Activated CD4-positive, alpha-beta T cell treated with anti-CD3 and anti-CD28 coated beads, Interleukin-2, amount 50 U/mL, for 48 hours (primary cell): ENCODE measurements around the gene HSF5.

Experiments
- DNase-seq, 2 experiments: peaks; one replicate each; pipeline ENCODE4 v3.0.0-alpha.2; 2020

Gene HSF5

GRCh38 chr17:58480090-58480489 lies 8.1 kb downstream of the HSF5 start:
- no peak for DNase-seq

- no peak for DNase-seq
Observed at GRCh38 chr17:58476812-58477211, 11.4 kb downstream of the HSF5 start.

- no peak for DNase-seq
Observed at GRCh38 chr17:58475985-58476384, 12.2 kb downstream of the HSF5 start.

GRCh38 chr17:58470356-58470755 lies 17.9 kb downstream of the HSF5 start:
- no peak for DNase-seq

GRCh38 chr17:58468944-58469343 lies 19.3 kb downstream of the HSF5 start:
- DNase-seq: no peak

- DNase-seq: no peak
Observed at GRCh38 chr17:58455491-58455890, 32.7 kb downstream of the HSF5 start.

- no peak for DNase-seq
Observed at GRCh38 chr17:58452738-58453137, 35.5 kb downstream of the HSF5 start.

GRCh38 chr17:58447039-58447975 lies 40.9 kb downstream of the HSF5 start:
- peak; percentile 77 to 82 for DNase-seq

GRCh38 chr17:58446086-58446485 lies 42.1 kb downstream of the HSF5 start:
- no peak for DNase-seq

GRCh38 chr17:58436805-58437239 lies 51.4 kb downstream of the HSF5 start:
- DNase-seq: no peak

- DNase-seq: no peak
Observed at GRCh38 chr17:58436245-58436644, 52.0 kb downstream of the HSF5 start.

- DNase-seq: no peak
Observed at GRCh38 chr17:58432806-58433573, 55.2 kb downstream of the HSF5 start.

GRCh38 chr17:58427807-58428206 lies 60.4 kb downstream of the HSF5 start:
- no peak for DNase-seq

- no peak for DNase-seq
Observed at GRCh38 chr17:58421711-58422110, 66.5 kb downstream of the HSF5 start.

- DNase-seq: no peak
Observed at GRCh38 chr17:58420827-58421226, 67.4 kb downstream of the HSF5 start.

- peak; percentile 85 to 91 for DNase-seq
Observed at GRCh38 chr17:58417300-58418092, 70.7 kb downstream of the HSF5 start, which contains the start of gene RNF43. TSS of gene RNF43 (minus strand) at chr17:58417534. CDS start at chr17:58415577, 1,957 bp downstream.

- no peak for DNase-seq
Observed at GRCh38 chr17:58416937-58417299, 71.3 kb downstream of the HSF5 start.

- no peak for DNase-seq
Observed at GRCh38 chr17:58416396-58416795, 71.8 kb downstream of the HSF5 start.

- DNase-seq: no peak
Observed at GRCh38 chr17:58415371-58416055, 72.7 kb downstream of the HSF5 start.

GRCh38 chr17:58414596-58414997 lies 73.6 kb downstream of the HSF5 start:
- DNase-seq: no peak

GRCh38 chr17:58413684-58414083 lies 74.5 kb downstream of the HSF5 start:
- no peak for DNase-seq

- DNase-seq: no peak
Observed at GRCh38 chr17:58412961-58413586, 75.1 kb downstream of the HSF5 start.
